Right lobe of liver (tissue), 6 donors: ENCODE measurements around the gene INSM2. TPM values are rescaled to one million over a fixed set of nuclear protein-coding genes. Genes with fewer than 3 reads are reported as not detected.

Source experiments
- ATAC-seq, 4 donors: fragments of 200-7000 bp; cut with Tn5 transposase; one replicate each; pipeline ENCODE4 v1.9.1; 2020; ENCODE audit warnings: mild to moderate bottlenecking in 4 of 4, moderate library complexity in 4 of 4
- DNase-seq, 3 donors: peaks; one replicate each; pipeline ENCODE4 v3.0.0-alpha.2; 2020
- H3K27ac ChIP-seq, 3 donors: fragments of 200-600 bp; one replicate each; pipeline ENCODE4 v1.8.0; 2022
- H3K27me3 ChIP-seq, 2 donors: fragments of 200-600 bp; one replicate each; pipeline ENCODE4 v1.8.0; 2022
- H3K36me3 ChIP-seq, 4 donors: fragments of 200-600 bp; sonication (generic) in 1 of 4; one replicate each; pipeline versions ENCODE4 v1.5.1 to v1.8.0; 2017 to 2022; ENCODE audit warnings: control low read depth in 1 of 4
- H3K4me1 ChIP-seq, 4 donors: fragments of 200-600 bp; sonication (generic) in 1 of 4; one replicate each; pipeline versions ENCODE4 v1.5.1 to v1.8.0; 2017 to 2022; ENCODE audit warnings: control low read depth in 1 of 4
- H3K4me3 ChIP-seq, 3 donors: fragments of 200-600 bp; one replicate each; pipeline ENCODE4 v1.8.0; 2022
- H3K9me3 ChIP-seq, 4 donors: fragments of 200-600 bp; sonication (generic) in 1 of 4; one replicate each; pipeline versions ENCODE4 v1.5.1 to v1.8.0; 2017 to 2022; ENCODE audit warnings: control low read depth in 1 of 4
- CTCF ChIP-seq, 4 donors: fragments of 200-600 bp in 3 of 4; fragments of 450-650 bp in 1 of 4; IDR thresholded peaks; one replicate each; pipeline versions ENCODE4 v1.5.1 to v1.8.0; 2016 to 2022; ENCODE audit warnings: antibody characterized with exemption in 4 of 4, mild to moderate bottlenecking in 2 of 4
- POLR2A ChIP-seq: fragments of 450-650 bp; IDR thresholded peaks from one replicate; pipeline ENCODE4 v1.6.1; 2017; ENCODE audit warnings: antibody characterized with exemption, mild to moderate bottlenecking
- WGBS: methylation state at CpG from one replicate; pipeline ENCODE4 v1.1.6; 2018; ENCODE audit warnings: low coverage, low lambda C conversion rate; ENCODE audit not compliant: insufficient coverage; ENCODE audit errors: missing lambda C conversion rate; 5-methylcytosine and 5-hydroxymethylcytosine counted together
- intact Hi-C, 2 donors: fragments of 100-400 bp; cut with DNase I; formaldehyde crosslinking; loops; one replicate each; pipeline versions ENCODE4 v1.11.2 to v1.14.1; 2022
- total RNA-seq, 6 experiments: library from RNA; depleted of rRNA in 2 of 6; stranded (reverse); fragments of >200 nt in 2 of 6; fragmentation: NEBNext Ultra II Directional in 3 of 6; extraction: Animal tissue kit (Norgen Biotek cat#: 25700) in 3 of 6; gene quantifications; one replicate each; pipeline versions ENCODE4 v1.1.0 to v1.2.4, GENCODE V29; 2016 to 2023
- donor health status: DM: no; HTN: yes; CAD: no.
- donor health status: DM: no; HTN: no; CAD: no.
- donor health status: DM: no; HTN: no; CAD: no.
- donor health status: DM: no; HTN: yes; CAD: no.
- donor health status: DM: no; HTN: yes; CAD: no.

INSM2 gene
- total RNA-seq, 6 experiments from 2014 or later = not detected

- DNase-seq (no peak), ATAC-seq (no peak)
- Histone ChIP-seq H3K9me3 (no peaks in the 10 kb centered on the region), H3K36me3 (no peaks in the 10 kb centered on the region), H3K27me3 (no peaks in the 10 kb centered on the region), H3K27ac (no peak overlapping the region), H3K4me3 (no peak overlapping the region), H3K4me1 (no peaks in the 10 kb centered on the region)
- WGBS = 39% methylated on average over 1 of the region's 1 CpG
- no peak for TF ChIP-seq CTCF (IDR thresholded peaks at IDR 0.05)
- TF ChIP-seq POLR2A = no peak
- intact Hi-C loops = no loop called here
These were observed 19.8 kb downstream of the INSM2 start for GRCh38 chr14:35553808-35554207.

GRCh38 chr14:35556548-35556947 lies 22.6 kb downstream of the INSM2 start:
- no peak for ATAC-seq
- Histone ChIP-seq H3K27me3 (no peaks in the 10 kb centered on the region), H3K27ac (no peak overlapping the region), H3K4me1 (no peaks in the 10 kb centered on the region), H3K36me3 (no peaks in the 10 kb centered on the region), H3K4me3 (no peak overlapping the region), H3K9me3 (no peaks in the 10 kb centered on the region)
- TF ChIP-seq CTCF (IDR thresholded peaks at IDR 0.05) (no peak), POLR2A (no peak)
- intact Hi-C loops = no loop called here
- no peak for DNase-seq
- WGBS = 100% methylated on average over 1 of the region's 1 CpG

- Histone ChIP-seq H3K9me3 (no peaks in the 10 kb centered on the region), H3K36me3 (no peaks in the 10 kb centered on the region), H3K27me3 (no peaks in the 10 kb centered on the region), H3K27ac (no peak overlapping the region), H3K4me3 (no peak overlapping the region), H3K4me1 (no peaks in the 10 kb centered on the region)
- no peak for ATAC-seq
- no peak for DNase-seq
- TF ChIP-seq CTCF (IDR thresholded peaks at IDR 0.05) (no peak), POLR2A (no peak)
- intact Hi-C loops = no loop called here
These were observed 23.3 kb downstream of the INSM2 start for GRCh38 chr14:35557221-35557747.

- WGBS = no CpG with 5 or more reads among the region's 2 CpGs
These were observed 24.7 kb downstream of the INSM2 start for GRCh38 chr14:35558680-35559079.

More at GRCh38 chr14:35558680-35559079, 24.7 kb downstream of the INSM2 start:
- H3K27me3 ChIP-seq = no peaks in the 10 kb centered on the region
- H3K27ac ChIP-seq = no peak overlapping the region
- no peaks in the 10 kb centered on the region for H3K4me1 ChIP-seq
- DNase-seq = no peak
- ATAC-seq = no peak
- no peaks in the 10 kb centered on the region for H3K9me3 ChIP-seq
- H3K36me3 ChIP-seq = no peaks in the 10 kb centered on the region
- no peak overlapping the region for H3K4me3 ChIP-seq
- intact Hi-C loops = no loop called here
- TF ChIP-seq POLR2A = no peak
- no peak for TF ChIP-seq CTCF (IDR thresholded peaks at IDR 0.05)
